Measurements from ENCODE around the gene GOLGA6L26.
"Not testable (repeated sequence)": the region's sequence is repeated elsewhere in the genome, so short reads cannot be mapped to it uniquely, and the experiment has no call there.

- TF ChIP-seq, protein P1, sequence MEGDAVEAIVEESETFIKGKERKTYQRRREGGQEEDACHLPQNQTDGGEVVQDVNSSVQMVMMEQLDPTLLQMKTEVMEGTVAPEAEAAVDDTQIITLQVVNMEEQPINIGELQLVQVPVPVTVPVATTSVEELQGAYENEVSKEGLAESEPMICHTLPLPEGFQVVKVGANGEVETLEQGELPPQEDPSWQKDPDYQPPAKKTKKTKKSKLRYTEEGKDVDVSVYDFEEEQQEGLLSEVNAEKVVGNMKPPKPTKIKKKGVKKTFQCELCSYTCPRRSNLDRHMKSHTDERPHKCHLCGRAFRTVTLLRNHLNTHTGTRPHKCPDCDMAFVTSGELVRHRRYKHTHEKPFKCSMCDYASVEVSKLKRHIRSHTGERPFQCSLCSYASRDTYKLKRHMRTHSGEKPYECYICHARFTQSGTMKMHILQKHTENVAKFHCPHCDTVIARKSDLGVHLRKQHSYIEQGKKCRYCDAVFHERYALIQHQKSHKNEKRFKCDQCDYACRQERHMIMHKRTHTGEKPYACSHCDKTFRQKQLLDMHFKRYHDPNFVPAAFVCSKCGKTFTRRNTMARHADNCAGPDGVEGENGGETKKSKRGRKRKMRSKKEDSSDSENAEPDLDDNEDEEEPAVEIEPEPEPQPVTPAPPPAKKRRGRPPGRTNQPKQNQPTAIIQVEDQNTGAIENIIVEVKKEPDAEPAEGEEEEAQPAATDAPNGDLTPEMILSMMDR (IDR thresholded peaks at IDR 0.05), result not testable (repeated sequence)
- not testable (repeated sequence) for TF ChIP-seq EP300 (IDR thresholded peaks at IDR 0.05)
These were observed 28.6 kb upstream of the GOLGA6L26 start for GRCh38 chr15:23362622-23363021.
